HK-2 (cell line): ENCODE data around the gene UNC45B.
"Not testable (repeated sequence)": the region's sequence is repeated elsewhere in the genome, so short reads cannot be mapped to it uniquely, and the experiment has no call there.

ENCODE experiments used
- DNase-seq: peaks from one replicate; pipeline ENCODE4 v3.0.0-alpha.2; 2018; ENCODE audit not compliant: unreplicated experiment

UNC45B gene

GRCh38 chr17:35142467-35142796 lies 5.2 kb upstream of the UNC45B start:
- no peak for DNase-seq

GRCh38 chr17:35144840-35145239 lies 2.8 kb upstream of the UNC45B start:
- DNase-seq, result no peak

GRCh38 chr17:35146214-35146833 lies 1.3 kb upstream of the UNC45B start:
- no peak for DNase-seq

GRCh38 chr17:35148144-35148543 lies 527 bp downstream of the UNC45B start:
- DNase-seq, result no peak

- DNase-seq, result no peak
Observed at GRCh38 chr17:35149941-35150340, 2.3 kb downstream of the UNC45B start.

- DNase-seq, result not testable (repeated sequence)
Observed at GRCh38 chr17:35151080-35151479, 3.5 kb downstream of the UNC45B start.

GRCh38 chr17:35152421-35153140 lies 5.0 kb downstream of the UNC45B start:
- no peak for DNase-seq

- DNase-seq, result no peak
Observed at GRCh38 chr17:35154196-35155165, 6.9 kb downstream of the UNC45B start.

GRCh38 chr17:35155246-35155645 lies 7.6 kb downstream of the UNC45B start:
- DNase-seq, result no peak

GRCh38 chr17:35159940-35160339 lies 12.3 kb downstream of the UNC45B start:
- DNase-seq, result no peak

GRCh38 chr17:35160354-35161201 lies 13.0 kb downstream of the UNC45B start:
- DNase-seq, result no peak

GRCh38 chr17:35161281-35161761 lies 13.7 kb downstream of the UNC45B start:
- DNase-seq, result no peak

- DNase-seq, result no peak
Observed at GRCh38 chr17:35162755-35163154, 15.1 kb downstream of the UNC45B start.

- DNase-seq, result no peak
Observed at GRCh38 chr17:35163886-35164285, 16.3 kb downstream of the UNC45B start.

GRCh38 chr17:35164716-35165115 lies 17.1 kb downstream of the UNC45B start:
- DNase-seq, result peak; percentile 14

GRCh38 chr17:35166526-35166925 lies 18.9 kb downstream of the UNC45B start:
- DNase-seq, result no peak

GRCh38 chr17:35167046-35167445 lies 19.4 kb downstream of the UNC45B start:
- DNase-seq, result no peak

- no peak for DNase-seq
Observed at GRCh38 chr17:35167666-35168065, 20.0 kb downstream of the UNC45B start.

- no peak for DNase-seq
Observed at GRCh38 chr17:35169835-35170363, 22.3 kb downstream of the UNC45B start.

- no peak for DNase-seq
Observed at GRCh38 chr17:35170968-35171771, 23.6 kb downstream of the UNC45B start.
